ENCODE data around the gene PRDM1. TPM values are rescaled to one million over a fixed set of nuclear protein-coding genes. Genes with fewer than 3 reads are reported as not detected.

PRDM1 gene
- total RNA-seq, 2 experiments from 2014 or later = 24.6 to 24.7 TPM

DNA sequence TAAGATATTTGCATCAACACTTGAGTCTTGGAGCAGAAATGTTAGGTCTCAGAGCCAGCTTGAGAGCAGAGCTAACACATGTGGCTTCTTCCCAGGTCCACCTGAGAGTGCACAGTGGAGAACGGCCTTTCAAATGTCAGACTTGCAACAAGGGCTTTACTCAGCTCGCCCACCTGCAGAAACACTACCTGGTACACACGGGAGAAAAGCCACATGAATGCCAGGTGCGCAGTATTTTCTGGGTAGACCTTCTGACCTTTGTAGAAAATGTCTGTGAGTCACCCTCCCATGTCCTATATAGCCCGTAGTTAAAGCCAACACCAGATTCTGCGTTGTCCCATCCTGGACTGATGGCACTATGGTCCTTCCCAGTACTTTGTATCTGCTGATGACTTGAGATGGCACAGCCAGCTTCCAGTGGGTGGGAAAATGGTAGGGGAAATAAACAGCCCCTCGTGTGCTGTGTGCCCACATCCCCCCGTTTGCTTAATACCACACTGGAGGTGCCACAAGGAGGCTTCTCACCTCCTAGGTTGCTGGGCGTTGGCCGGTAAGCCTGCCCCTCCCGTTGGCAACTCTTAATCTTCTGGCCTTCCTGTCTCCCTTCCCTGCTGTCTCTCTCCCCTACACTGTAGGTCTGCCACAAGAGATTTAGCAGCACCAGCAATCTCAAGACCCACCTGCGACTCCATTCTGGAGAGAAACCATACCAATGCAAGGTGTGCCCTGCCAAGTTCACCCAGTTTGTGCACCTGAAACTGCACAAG, 20.3 kb downstream of the PRDM1 start:
- DNase-seq (peak; percentile 27), ATAC-seq (no peak)
- H3K4me3 Mint-ChIP-seq = peak overlapping the region; percentile 9
- intact Hi-C loops (cut with micrococcal nuclease) = no loop called here
- peaks cover 70% of the 10 kb centered on the region for H3K36me3 Mint-ChIP-seq (ENCODE audit: low read depth)
- TF ChIP-seq, protein P1, sequence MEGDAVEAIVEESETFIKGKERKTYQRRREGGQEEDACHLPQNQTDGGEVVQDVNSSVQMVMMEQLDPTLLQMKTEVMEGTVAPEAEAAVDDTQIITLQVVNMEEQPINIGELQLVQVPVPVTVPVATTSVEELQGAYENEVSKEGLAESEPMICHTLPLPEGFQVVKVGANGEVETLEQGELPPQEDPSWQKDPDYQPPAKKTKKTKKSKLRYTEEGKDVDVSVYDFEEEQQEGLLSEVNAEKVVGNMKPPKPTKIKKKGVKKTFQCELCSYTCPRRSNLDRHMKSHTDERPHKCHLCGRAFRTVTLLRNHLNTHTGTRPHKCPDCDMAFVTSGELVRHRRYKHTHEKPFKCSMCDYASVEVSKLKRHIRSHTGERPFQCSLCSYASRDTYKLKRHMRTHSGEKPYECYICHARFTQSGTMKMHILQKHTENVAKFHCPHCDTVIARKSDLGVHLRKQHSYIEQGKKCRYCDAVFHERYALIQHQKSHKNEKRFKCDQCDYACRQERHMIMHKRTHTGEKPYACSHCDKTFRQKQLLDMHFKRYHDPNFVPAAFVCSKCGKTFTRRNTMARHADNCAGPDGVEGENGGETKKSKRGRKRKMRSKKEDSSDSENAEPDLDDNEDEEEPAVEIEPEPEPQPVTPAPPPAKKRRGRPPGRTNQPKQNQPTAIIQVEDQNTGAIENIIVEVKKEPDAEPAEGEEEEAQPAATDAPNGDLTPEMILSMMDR (IDR thresholded peaks at IDR 0.05) = no peak
- ChIA-PET CTCF (interaction anchor here (1.1 kb wide), 1 partner anchor 75 kb away, joined by 3 read pairs; no protein-coding TSS in a partner anchor), POLR2A (interaction anchor here (0.9 to 3.8 kb wide), 6 partner anchors 14 to 87 kb away, joined by 3 to 15 read pairs (median 3); partner anchors contain the start of gene PRDM1)
- H3K4me1 Mint-ChIP-seq (ENCODE audit: low read depth) = peaks cover 65% of the 10 kb centered on the region
- peaks cover 17% of the 10 kb centered on the region for H3K27me3 Mint-ChIP-seq
- peak overlapping the region; percentile 67 for H3K27ac Mint-ChIP-seq
- peaks cover 3% of the 10 kb centered on the region for H3K9me3 Mint-ChIP-seq

DNA sequence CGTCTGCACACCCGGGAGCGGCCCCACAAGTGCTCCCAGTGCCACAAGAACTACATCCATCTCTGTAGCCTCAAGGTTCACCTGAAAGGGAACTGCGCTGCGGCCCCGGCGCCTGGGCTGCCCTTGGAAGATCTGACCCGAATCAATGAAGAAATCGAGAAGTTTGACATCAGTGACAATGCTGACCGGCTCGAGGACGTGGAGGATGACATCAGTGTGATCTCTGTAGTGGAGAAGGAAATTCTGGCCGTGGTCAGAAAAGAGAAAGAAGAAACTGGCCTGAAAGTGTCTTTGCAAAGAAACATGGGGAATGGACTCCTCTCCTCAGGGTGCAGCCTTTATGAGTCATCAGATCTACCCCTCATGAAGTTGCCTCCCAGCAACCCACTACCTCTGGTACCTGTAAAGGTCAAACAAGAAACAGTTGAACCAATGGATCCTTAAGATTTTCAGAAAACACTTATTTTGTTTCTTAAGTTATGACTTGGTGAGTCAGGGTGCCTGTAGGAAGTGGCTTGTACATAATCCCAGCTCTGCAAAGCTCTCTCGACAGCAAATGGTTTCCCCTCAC, 21.0 kb downstream of the PRDM1 start:
- Mint-ChIP-seq H3K27ac (peak overlapping the region; percentile 67), H3K9me3 (peaks cover 3% of the 10 kb centered on the region), H3K4me3 (peak overlapping the region; percentile 9), H3K27me3 (peaks cover 17% of the 10 kb centered on the region), H3K4me1 (ENCODE audit: low read depth) (peaks cover 66% of the 10 kb centered on the region), H3K36me3 (ENCODE audit: low read depth) (peaks cover 64% of the 10 kb centered on the region)
- TF ChIP-seq, protein P1 (IDR thresholded peaks at IDR 0.05) = no peak
- intact Hi-C loops (cut with micrococcal nuclease) = no loop called here
- ATAC-seq (peak; percentile 42), DNase-seq (no peak)
- ChIA-PET CTCF (no interaction called here), POLR2A (interaction anchor here (1.4 kb wide), 1 partner anchor 23 kb away, joined by 3 read pairs; no protein-coding TSS in a partner anchor)

GRCh38 chr6:106108129-106108528, 22.0 kb downstream of the PRDM1 start:
- no peak overlapping the region for H3K4me3 Mint-ChIP-seq

GRCh38 chr6:106109029-106109428, 22.9 kb downstream of the PRDM1 start:
- POLR2A ChIA-PET = no interaction called here
- Mint-ChIP-seq H3K36me3 (ENCODE audit: low read depth) (peaks cover 48% of the 10 kb centered on the region), H3K27me3 (peaks cover 23% of the 10 kb centered on the region), H3K4me1 (ENCODE audit: low read depth) (peaks cover 66% of the 10 kb centered on the region), H3K9me3 (peaks cover 3% of the 10 kb centered on the region), H3K4me3 (no peak overlapping the region), H3K27ac (peak overlapping the region; percentile 37)
- ATAC-seq (no peak), DNase-seq (no peak)
- TF ChIP-seq, protein P1 (IDR thresholded peaks at IDR 0.05) = no peak
- intact Hi-C loops (cut with micrococcal nuclease) = no loop called here
- CTCF ChIA-PET = no interaction called here

More at GRCh38 chr6:106108129-106108528, 22.0 kb downstream of the PRDM1 start:
- peaks cover 66% of the 10 kb centered on the region for H3K4me1 Mint-ChIP-seq (ENCODE audit: low read depth)
- TF ChIP-seq, protein P1 (IDR thresholded peaks at IDR 0.05) = no peak
- H3K36me3 Mint-ChIP-seq (ENCODE audit: low read depth) = peaks cover 54% of the 10 kb centered on the region
- H3K9me3 Mint-ChIP-seq = peaks cover 3% of the 10 kb centered on the region
- POLR2A ChIA-PET = no interaction called here
- intact Hi-C loops (cut with micrococcal nuclease) = no loop called here
- H3K27ac Mint-ChIP-seq = no peak overlapping the region
- CTCF ChIA-PET = no interaction called here
- DNase-seq (no peak), ATAC-seq (no peak)
- H3K27me3 Mint-ChIP-seq = peaks cover 17% of the 10 kb centered on the region
